SU-DHL-6 (cell line): ENCODE data around the gene ARHGAP27.

Experiments used
- CTCF ChIP-seq: fragments of 200-600 bp; sonication (generic); IDR thresholded peaks from one replicate; pipeline ENCODE4 v1.5.1; 2017; ENCODE audit warnings: antibody characterized with exemption, mild to moderate bottlenecking, low read length, moderate library complexity; ENCODE audit not compliant: insufficient read depth, poor library complexity, severe bottlenecking
- EZH2phosphoT487 ChIP-seq: fragments of 200-600 bp; sonication (generic), shearing (Covaris generic); conservative IDR thresholded peaks from 2 replicates; pipeline ENCODE4 v1.6.1; 2018; ENCODE audit warnings: mild to moderate bottlenecking, antibody characterized with exemption, low read length, moderate library complexity, mixed read lengths

- TF ChIP-seq CTCF (no peak), EZH2phosphoT487 (no peak)
These were observed 55.3 kb downstream of the ARHGAP27 start for GRCh38 chr17:45377401-45377800.
